PFSK-1 (cell line): ENCODE measurements around the gene ADAMTS2.

Experiments used
- FOXP2 ChIP-seq: optimal IDR thresholded peaks from 2 replicates; pipeline ENCODE3; 2011; ENCODE audit warnings: borderline replicate concordance, control low read depth, inconsistent platforms; ENCODE audit not compliant: insufficient read depth; ENCODE audit errors: extremely low read length, extremely low read depth
- POLR2AphosphoS5 ChIP-seq: IDR thresholded peaks from 2 replicates; pipeline ENCODE4 v1.6.1; 2012; ENCODE audit warnings: low read depth, mild to moderate bottlenecking, control low read depth, low read length, moderate library complexity
- SIN3A ChIP-seq: IDR thresholded peaks from 2 replicates; pipeline ENCODE4 v1.6.1; 2012; ENCODE audit warnings: mild to moderate bottlenecking, low read length, moderate library complexity, borderline replicate concordance; ENCODE audit not compliant: insufficient read depth
- TAF1 ChIP-seq: IDR thresholded peaks from 2 replicates; pipeline ENCODE4 v1.6.1; 2012; ENCODE audit warnings: low read length, control low read depth, borderline replicate concordance; ENCODE audit not compliant: insufficient read depth
- TF ChIP-seq, protein P1 (sequence below), 2 experiments: IDR thresholded peaks; 2 replicates each; pipeline versions ENCODE4 v1.6.1 to v1.8.0; 2011 to 2012; ENCODE audit warnings: low read depth in 2 of 2, low read length in 2 of 2, control low read depth in 1 of 2, inconsistent platforms in 1 of 2, mild to moderate bottlenecking in 1 of 2, moderate library complexity in 1 of 2; ENCODE audit not compliant: insufficient read depth in 1 of 2

Gene ADAMTS2

GRCh38 chr5:179120421-179120861, 224.8 kb downstream of the ADAMTS2 start:
- no peak for TF ChIP-seq SIN3A
- no peak for TF ChIP-seq TAF1
- TF ChIP-seq POLR2AphosphoS5, result no peak
- TF ChIP-seq, protein P1, sequence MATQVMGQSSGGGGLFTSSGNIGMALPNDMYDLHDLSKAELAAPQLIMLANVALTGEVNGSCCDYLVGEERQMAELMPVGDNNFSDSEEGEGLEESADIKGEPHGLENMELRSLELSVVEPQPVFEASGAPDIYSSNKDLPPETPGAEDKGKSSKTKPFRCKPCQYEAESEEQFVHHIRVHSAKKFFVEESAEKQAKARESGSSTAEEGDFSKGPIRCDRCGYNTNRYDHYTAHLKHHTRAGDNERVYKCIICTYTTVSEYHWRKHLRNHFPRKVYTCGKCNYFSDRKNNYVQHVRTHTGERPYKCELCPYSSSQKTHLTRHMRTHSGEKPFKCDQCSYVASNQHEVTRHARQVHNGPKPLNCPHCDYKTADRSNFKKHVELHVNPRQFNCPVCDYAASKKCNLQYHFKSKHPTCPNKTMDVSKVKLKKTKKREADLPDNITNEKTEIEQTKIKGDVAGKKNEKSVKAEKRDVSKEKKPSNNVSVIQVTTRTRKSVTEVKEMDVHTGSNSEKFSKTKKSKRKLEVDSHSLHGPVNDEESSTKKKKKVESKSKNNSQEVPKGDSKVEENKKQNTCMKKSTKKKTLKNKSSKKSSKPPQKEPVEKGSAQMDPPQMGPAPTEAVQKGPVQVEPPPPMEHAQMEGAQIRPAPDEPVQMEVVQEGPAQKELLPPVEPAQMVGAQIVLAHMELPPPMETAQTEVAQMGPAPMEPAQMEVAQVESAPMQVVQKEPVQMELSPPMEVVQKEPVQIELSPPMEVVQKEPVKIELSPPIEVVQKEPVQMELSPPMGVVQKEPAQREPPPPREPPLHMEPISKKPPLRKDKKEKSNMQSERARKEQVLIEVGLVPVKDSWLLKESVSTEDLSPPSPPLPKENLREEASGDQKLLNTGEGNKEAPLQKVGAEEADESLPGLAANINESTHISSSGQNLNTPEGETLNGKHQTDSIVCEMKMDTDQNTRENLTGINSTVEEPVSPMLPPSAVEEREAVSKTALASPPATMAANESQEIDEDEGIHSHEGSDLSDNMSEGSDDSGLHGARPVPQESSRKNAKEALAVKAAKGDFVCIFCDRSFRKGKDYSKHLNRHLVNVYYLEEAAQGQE (IDR thresholded peaks at IDR 0.05; ENCODE audit: insufficient read depth in 1 of 2, low read depth in 2 of 2, low read length in 2 of 2), result no peak
- no peak for TF ChIP-seq FOXP2

DNA sequence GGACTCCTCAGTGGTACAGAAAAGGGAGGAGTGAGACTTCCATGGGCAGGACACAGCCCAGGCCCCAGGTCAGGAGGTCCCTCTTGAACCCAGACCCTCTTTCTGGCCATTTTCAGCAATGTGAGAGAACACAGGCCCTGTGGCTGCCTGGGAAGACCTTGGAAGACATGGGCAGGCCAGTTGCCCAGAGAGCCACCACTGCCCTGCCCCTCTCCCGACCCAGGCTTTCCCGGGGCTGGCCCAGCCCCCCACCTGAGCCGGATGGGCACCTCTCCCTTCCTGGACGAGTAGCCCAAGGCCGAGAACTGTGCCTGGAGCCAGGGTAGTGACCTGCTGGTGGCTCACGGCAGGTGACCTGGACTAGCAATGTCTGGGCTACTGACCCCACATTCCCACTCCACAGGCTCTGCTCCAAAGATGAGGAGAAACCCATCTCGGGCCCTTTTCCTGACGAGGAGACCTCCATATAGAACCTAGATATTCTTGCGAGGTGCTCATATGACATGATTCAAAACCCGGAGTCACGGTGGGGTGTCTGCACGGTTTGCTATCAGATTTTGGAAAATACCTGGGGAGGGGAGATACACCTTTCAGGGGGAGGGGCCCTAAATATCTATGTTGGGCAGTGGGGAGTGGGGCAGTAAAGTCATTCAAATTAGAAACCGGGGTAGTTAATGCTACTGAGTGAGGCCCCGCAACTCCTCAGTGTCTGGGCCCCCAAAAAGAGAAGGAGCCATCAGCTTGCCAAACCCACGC, 225.7 kb downstream of the ADAMTS2 start:
- no peak for TF ChIP-seq TAF1
- TF ChIP-seq, protein P1 (IDR thresholded peaks at IDR 0.05; ENCODE audit: insufficient read depth in 1 of 2, low read depth in 2 of 2, low read length in 2 of 2), result no peak
- TF ChIP-seq FOXP2, result no peak
- TF ChIP-seq SIN3A, result no peak

GRCh38 chr5:179118756-179119414, 226.4 kb downstream of the ADAMTS2 start:
- no peak for TF ChIP-seq SIN3A
- TF ChIP-seq TAF1, result no peak
- TF ChIP-seq FOXP2, result no peak
- TF ChIP-seq POLR2AphosphoS5, result no peak
- TF ChIP-seq, protein P1 (IDR thresholded peaks at IDR 0.05; ENCODE audit: insufficient read depth in 1 of 2, low read depth in 2 of 2, low read length in 2 of 2), result no peak

DNA sequence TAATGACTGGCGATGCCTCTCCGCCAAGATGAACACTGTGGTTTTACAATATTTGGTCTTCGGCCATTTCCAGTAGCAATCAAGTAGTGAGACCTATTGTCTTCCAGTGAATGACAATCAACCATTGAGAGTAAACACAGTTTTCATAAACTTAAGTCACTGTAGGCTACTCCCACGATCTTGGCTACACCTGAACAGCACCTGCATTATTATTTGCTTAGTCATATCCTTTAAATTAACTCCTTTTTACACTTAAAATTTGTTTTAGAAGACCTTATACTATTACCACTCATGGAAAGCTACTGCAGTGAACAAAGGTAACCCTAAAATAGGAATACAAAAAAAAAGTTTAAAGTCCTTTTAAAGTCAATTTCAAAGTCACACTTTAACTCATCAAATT, 226.9 kb downstream of the ADAMTS2 start:
- no peak for TF ChIP-seq TAF1
- TF ChIP-seq SIN3A, result no peak
- TF ChIP-seq POLR2AphosphoS5, result no peak
- TF ChIP-seq FOXP2, result no peak
- TF ChIP-seq, protein P1 (IDR thresholded peaks at IDR 0.05; ENCODE audit: insufficient read depth in 1 of 2, low read depth in 2 of 2, low read length in 2 of 2), result no peak
